Measurements from ENCODE around the gene GPR6.

The GPR6 gene, protein sequence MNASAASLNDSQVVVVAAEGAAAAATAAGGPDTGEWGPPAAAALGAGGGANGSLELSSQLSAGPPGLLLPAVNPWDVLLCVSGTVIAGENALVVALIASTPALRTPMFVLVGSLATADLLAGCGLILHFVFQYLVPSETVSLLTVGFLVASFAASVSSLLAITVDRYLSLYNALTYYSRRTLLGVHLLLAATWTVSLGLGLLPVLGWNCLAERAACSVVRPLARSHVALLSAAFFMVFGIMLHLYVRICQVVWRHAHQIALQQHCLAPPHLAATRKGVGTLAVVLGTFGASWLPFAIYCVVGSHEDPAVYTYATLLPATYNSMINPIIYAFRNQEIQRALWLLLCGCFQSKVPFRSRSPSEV

DNA sequence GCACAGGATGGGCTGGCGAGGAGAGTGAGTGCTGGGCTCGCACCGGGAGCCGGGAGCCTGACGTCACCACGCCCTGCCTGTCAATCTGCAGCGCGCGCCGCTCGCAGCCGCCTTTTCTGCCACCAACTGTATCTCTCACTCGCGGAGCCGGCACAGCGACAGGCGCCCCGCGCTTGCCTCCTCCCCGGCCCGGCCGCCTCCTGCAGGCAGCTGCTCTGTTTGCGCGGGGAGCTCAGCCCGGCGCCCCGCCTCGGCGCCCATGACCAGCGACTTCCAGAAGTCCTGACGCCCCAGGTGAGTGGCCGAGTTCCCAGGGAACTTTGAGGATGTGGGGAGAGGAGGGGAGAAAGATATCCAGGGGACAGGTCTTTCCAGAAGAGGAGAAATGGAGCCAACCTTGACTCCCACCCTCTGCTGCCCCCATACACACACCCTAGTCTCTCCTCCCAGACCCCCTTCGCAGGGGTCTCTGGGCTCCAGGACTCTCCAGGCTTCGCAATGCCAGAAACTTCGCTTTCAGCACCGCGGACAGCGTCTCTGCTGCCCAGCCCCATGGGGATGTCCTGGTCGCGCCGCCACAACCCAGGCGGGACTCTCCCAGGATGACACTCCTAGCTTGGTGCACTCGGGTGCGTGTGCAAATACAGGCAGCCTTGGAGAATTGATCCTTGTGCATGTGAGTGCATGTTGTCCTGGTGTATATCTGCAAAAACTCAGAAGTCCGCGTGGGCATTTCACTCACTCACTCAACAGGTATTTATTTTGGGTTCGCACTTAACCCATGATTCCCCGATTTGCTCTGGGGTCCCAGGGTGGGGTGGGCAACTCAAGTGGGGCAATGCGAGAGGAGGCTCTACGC is at the start of gene GPR6:
TSS of gene GPR6 (plus strand) at position 138 of the 859 bp plus-strand sequence. CDS start 802 bp downstream, outside the sequence.
- Histone ChIP-seq H3K36me3 (no peaks in the 10 kb centered on the region), H3K27ac (peak within 1 kb of the TSS; percentile 43; the same call in 1 of the 2 replicates), H3K4me3 (ENCODE audit: low read depth, low read length) (peak within 1 kb of the TSS; percentile 68), H3K27me3 (ENCODE audit: insufficient read depth, low read depth, severe bottlenecking) (peaks cover 19% of the 10 kb centered on the region), H3K9me3 (ENCODE audit: severe bottlenecking) (peaks cover 2% of the 10 kb centered on the region)
- TF ChIP-seq, protein P1, sequence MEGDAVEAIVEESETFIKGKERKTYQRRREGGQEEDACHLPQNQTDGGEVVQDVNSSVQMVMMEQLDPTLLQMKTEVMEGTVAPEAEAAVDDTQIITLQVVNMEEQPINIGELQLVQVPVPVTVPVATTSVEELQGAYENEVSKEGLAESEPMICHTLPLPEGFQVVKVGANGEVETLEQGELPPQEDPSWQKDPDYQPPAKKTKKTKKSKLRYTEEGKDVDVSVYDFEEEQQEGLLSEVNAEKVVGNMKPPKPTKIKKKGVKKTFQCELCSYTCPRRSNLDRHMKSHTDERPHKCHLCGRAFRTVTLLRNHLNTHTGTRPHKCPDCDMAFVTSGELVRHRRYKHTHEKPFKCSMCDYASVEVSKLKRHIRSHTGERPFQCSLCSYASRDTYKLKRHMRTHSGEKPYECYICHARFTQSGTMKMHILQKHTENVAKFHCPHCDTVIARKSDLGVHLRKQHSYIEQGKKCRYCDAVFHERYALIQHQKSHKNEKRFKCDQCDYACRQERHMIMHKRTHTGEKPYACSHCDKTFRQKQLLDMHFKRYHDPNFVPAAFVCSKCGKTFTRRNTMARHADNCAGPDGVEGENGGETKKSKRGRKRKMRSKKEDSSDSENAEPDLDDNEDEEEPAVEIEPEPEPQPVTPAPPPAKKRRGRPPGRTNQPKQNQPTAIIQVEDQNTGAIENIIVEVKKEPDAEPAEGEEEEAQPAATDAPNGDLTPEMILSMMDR (IDR thresholded peaks at IDR 0.05; ENCODE audit: low read depth, low read length) = no peak
- DNase-seq = peak; percentile 85

DNA sequence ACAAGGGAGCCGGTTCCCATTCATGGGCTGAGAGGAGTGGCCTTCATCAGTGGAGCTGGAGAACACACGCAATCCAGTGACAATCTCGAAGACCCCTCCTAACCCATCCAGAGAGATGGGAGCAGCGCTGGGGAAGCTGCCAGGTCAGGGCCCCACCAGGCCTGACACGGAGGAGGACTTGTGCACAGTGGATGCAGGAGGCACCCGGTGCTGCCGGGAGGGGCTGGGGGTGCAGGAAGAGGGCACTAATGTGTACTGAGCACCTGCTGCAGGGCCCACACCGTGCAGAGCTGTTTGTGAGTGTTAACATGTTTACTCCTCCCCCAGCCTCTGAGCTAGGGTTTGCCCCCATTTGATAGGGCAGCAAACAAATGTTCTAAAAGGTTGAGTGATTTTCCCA is 43.8 kb upstream of the GPR6 start:
- no peak for DNase-seq
- H3K27ac ChIP-seq = no peak overlapping the region
- H3K36me3 ChIP-seq = no peaks in the 10 kb centered on the region
- H3K4me3 ChIP-seq (ENCODE audit: low read depth, low read length) = no peak overlapping the region
- no peaks in the 10 kb centered on the region for H3K9me3 ChIP-seq (ENCODE audit: severe bottlenecking)
- TF ChIP-seq, protein P1 (IDR thresholded peaks at IDR 0.05; ENCODE audit: low read depth, low read length) = no peak
- no peaks in the 10 kb centered on the region for H3K27me3 ChIP-seq (ENCODE audit: insufficient read depth, low read depth, severe bottlenecking)

DNA sequence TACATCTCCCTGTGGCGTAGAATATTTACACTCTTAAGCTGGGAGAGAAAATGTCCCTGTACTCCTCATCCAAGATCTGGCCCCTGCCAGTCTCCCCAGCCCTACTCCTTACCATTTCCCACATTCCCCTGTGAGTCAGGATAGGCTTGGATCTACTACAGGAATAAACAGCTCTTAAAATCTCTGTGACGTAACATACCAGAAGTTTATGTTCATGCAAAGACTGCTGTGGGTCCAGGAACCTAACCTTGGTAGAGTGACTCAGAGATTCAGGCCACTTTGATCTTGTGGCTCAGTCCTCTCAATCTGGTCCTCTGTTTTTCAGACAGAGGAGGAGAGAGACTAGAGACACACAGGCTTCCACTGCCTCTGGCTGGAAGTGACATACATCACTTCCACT is 38.5 kb upstream of the GPR6 start:
- no peaks in the 10 kb centered on the region for H3K9me3 ChIP-seq (ENCODE audit: severe bottlenecking)
- no peak overlapping the region for H3K4me3 ChIP-seq (ENCODE audit: low read depth, low read length)
- H3K36me3 ChIP-seq = no peaks in the 10 kb centered on the region
- TF ChIP-seq, protein P1 (IDR thresholded peaks at IDR 0.05; ENCODE audit: low read depth, low read length) = no peak
- no peaks in the 10 kb centered on the region for H3K27me3 ChIP-seq (ENCODE audit: insufficient read depth, low read depth, severe bottlenecking)
- DNase-seq = no peak
- no peak overlapping the region for H3K27ac ChIP-seq

DNA sequence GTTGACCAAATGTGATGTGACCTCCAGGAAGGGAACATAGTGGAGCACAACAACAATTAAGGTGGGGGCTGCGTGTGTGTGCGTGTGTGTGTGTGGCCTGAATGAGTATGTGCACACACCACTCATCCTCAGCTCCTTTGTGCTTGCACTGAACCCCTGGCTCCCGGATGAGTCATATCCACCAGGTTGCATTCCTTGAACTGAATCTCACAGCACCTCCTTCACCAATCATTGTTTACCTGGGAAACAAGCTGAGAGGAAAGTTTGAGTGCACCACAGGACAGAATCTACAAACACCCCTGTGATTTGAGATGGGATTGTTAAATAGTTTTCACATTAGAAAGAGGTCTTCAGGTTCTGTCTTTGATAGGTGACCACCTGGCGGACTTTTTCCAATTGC is 33.7 kb upstream of the GPR6 start:
- H3K9me3 ChIP-seq (ENCODE audit: severe bottlenecking) = no peaks in the 10 kb centered on the region
- no peak for DNase-seq
- H3K36me3 ChIP-seq = no peaks in the 10 kb centered on the region
- TF ChIP-seq, protein P1 (IDR thresholded peaks at IDR 0.05; ENCODE audit: low read depth, low read length) = no peak
- H3K4me3 ChIP-seq (ENCODE audit: low read depth, low read length) = no peak overlapping the region
- no peaks in the 10 kb centered on the region for H3K27me3 ChIP-seq (ENCODE audit: insufficient read depth, low read depth, severe bottlenecking)
- H3K27ac ChIP-seq = no peak overlapping the region

DNA sequence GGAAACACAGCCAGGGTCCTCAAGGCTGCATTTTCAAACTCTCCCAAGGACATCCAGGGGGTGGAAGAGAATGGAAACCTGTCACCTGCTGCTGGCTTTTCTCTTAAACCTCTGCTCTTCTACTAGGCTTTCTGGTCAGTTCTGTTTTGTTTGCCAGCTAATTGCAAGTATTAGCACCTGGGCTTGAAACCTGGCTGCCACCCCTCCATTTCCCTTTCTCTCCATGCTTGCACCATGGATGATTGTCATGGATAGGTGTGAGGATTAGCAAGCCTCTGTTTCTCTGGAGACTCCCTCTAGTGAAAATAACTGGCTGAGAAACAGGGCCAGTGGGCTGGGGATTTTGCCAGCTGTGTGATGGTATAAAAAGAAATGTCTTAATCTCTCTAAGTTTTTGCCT is 33.0 kb upstream of the GPR6 start:
- H3K27ac ChIP-seq = no peak overlapping the region
- DNase-seq = no peak
- H3K36me3 ChIP-seq = no peaks in the 10 kb centered on the region
- H3K9me3 ChIP-seq (ENCODE audit: severe bottlenecking) = no peaks in the 10 kb centered on the region
- no peak overlapping the region for H3K4me3 ChIP-seq (ENCODE audit: low read depth, low read length)
- H3K27me3 ChIP-seq (ENCODE audit: insufficient read depth, low read depth, severe bottlenecking) = no peaks in the 10 kb centered on the region
- TF ChIP-seq, protein P1 (IDR thresholded peaks at IDR 0.05; ENCODE audit: low read depth, low read length) = no peak

Measured in WERI-Rb-1 (cell line).